GM19193 (cell line): Measurements from ENCODE around the gene EML1.

Experiments used
- POLR2A ChIP-seq: IDR thresholded peaks from 4 replicates; pipeline ENCODE4 v1.6.1; 2011; ENCODE audit not compliant: insufficient read depth, insufficient read length; ENCODE audit errors: extremely low read depth

Gene EML1

GRCh38 chr14:99968191-99968920 is 175.1 kb downstream of the EML1 start:
- TF ChIP-seq POLR2A: no peak

GRCh38 chr14:99968941-99969340 is 175.7 kb downstream of the EML1 start:
- no peak for TF ChIP-seq POLR2A

DNA sequence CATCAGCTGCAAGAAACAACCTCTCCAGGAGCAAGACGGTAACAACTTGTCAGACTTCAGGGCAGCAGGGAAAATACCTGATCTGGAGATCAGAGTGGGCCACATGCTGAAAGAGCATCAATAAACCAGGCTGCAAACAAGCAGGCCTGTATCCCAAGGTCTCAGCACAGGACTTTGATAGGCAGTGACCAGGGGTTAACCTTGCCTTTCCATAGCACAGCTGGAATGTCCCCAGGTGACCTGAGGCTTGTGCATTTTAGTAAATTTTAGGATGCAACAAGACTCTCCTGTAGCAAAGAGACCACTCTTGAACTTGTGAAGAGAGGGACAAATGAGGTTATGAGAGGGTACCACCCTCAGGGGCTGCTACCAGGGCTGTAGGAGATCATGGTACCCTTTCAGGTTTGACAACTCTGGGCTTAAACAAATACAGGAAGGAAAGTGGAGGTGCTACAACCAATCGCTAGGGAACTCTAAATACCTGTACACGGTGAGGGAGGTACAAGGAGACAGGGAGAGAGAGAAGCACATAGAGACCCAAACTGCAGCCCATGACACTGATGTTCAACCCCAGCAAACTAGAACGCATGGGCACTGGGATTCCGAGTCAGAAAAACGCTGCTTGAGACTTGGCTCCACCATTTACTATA is 176.6 kb downstream of the EML1 start:
- TF ChIP-seq POLR2A: no peak

GRCh38 chr14:99971087-99971940 is 178.1 kb downstream of the EML1 start:
- TF ChIP-seq POLR2A: no peak

DNA sequence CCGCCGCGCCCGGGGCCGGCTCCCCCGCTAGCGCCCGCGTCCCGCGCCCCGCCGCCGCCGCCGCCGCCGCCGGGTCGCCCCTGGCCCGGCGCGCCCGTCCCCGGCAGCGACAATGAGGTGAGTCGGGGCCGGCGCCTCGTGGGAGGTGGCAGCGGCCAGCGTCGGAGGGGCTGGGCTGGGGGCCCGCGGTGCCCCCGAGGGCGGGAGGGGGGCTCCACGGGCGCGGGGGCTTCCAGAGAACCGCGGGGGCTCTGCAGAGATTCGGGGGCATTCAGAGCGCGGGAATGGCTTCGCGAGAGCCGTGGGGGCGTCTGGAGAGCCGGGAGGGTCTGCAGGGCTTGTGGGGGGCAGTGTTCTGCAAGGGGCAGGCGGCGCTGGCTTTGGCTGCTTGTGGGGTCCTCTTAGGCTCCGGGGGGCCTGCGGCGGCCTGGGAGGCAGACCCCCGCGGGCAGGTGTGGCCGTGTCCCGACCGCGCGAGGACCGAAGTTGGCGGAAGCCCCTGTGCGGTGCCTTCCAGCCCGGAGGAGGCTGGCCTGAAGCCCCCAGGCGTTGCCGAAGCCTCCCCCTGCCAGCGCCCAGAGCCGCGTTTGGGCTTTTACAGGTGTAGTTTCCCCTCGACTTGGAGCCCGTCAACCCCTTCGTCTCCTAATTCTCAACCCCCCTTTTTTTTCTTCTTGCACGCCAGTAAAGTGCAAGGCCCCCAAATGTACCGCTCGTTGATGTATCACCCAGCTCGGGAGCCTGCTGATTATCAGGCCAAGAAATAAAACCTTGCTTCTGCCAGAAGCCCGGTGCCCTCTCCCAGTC is 178.9 kb downstream of the EML1 start:
- TF ChIP-seq POLR2A: no peak

- TF ChIP-seq POLR2A: no peak
Observed at GRCh38 chr14:99972748-99973466, 179.7 kb downstream of the EML1 start.

- TF ChIP-seq POLR2A: no peak
Observed at GRCh38 chr14:99975190-99975589, 182.0 kb downstream of the EML1 start.

DNA sequence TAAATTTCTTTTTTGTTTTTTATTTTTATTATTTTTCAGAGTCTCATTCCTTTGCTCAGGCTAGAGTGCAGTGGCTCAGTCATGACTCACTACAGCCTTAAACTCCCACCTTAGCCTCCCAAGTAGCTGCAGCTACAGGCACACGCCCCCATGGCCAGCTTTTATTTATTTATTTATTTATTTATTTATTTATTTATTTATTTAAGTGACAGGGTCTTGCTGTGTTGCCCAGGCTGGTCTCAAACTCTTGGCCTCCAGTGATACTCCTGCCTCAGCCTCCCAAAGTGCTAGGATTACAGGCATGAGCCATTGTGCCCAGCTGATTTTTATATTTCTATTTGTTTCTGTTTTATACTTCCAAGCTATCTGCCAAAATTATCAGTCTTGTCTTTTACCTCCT is 182.8 kb downstream of the EML1 start:
- no peak for TF ChIP-seq POLR2A

DNA sequence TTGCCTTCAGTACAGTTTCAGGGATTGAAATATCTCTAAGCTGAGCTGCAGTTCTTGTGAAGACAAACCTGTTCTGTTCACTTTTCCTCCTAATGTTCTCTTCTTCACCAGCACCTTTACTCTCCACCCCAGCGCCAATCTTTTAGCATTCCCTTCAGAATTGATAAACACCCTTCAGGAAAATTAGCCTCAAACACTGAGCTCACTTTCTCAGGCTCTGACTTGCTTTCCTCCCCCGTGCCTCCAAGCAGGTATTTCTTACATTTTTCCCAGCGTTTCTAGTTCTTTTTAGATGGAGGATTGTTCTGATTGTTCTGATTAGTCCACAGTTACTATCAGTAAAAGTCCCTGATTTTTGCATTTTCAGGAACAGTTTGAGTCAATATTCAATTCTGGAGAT is 183.5 kb downstream of the EML1 start:
- no peak for TF ChIP-seq POLR2A

GRCh38 chr14:99980299-99980698 is 187.1 kb downstream of the EML1 start:
- TF ChIP-seq POLR2A: no peak

- no peak for TF ChIP-seq POLR2A
Observed at GRCh38 chr14:99981806-99982205, 188.6 kb downstream of the EML1 start.

GRCh38 chr14:99982537-99983250 is 189.5 kb downstream of the EML1 start:
- TF ChIP-seq POLR2A: no peak

DNA sequence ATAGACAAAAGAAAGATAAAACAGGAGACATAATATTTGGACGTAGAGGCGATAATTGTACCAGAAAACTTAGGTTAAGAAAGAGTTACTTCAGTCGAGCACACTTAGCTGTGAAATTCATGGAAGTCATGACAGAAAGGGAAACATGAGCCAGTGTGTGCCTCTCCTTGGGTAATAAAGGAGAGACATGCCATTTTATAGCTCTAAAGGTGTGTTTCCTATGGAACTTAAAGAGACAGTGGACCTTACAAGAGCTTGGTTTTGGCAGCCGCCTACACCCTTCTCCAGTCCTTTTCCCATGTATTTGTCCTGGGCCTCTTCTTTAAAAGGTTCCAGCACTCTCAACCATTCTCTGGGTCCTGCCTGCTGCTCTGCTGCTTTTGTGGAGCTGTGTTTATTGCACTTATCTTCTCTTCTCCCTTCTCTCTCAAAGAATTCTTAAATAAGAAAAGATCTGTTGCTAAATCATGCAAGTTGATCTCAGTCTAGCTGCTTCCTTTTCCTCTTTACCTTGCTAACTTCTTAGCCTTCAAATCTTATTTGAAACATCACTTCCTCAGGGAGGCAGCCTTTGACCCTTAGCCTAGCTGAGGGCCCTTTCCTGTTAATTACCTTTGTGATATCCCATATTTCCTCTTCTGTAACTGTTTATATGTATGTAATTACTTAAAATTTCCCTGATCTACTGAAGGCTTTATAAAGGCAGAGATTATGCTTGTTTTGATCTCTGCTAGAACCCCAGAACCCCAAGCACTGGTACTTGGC is 190.2 kb downstream of the EML1 start:
- TF ChIP-seq POLR2A: no peak
